ENCODE data around the gene IFFO2.
A peak's percentile ranks its signal among the peaks of the same experiment; 100 is the strongest.

Gene IFFO2

GRCh38 chr1:18890706-18891425 lies 65.6 kb downstream of the IFFO2 start:
- no peak for DNase-seq

GRCh38 chr1:18886003-18886335 lies 70.5 kb downstream of the IFFO2 start:
- DNase-seq = no peak

- no peak for DNase-seq
These were observed 71.0 kb downstream of the IFFO2 start for GRCh38 chr1:18885311-18886002.

GRCh38 chr1:18884727-18885126 lies 71.7 kb downstream of the IFFO2 start:
- no peak for DNase-seq

GRCh38 chr1:18884419-18884717 lies 72.1 kb downstream of the IFFO2 start:
- no peak for DNase-seq

- DNase-seq = peak; percentile 38 to 62 (median 54)
These were observed 72.6 kb downstream of the IFFO2 start for GRCh38 chr1:18883636-18884418.

- DNase-seq = no peak
These were observed 73.4 kb downstream of the IFFO2 start for GRCh38 chr1:18883079-18883478.

- no peak for DNase-seq
These were observed 74.0 kb downstream of the IFFO2 start for GRCh38 chr1:18882486-18882885.

- DNase-seq = no peak
These were observed 74.6 kb downstream of the IFFO2 start for GRCh38 chr1:18881642-18882431.

- DNase-seq = no peak
These were observed 75.3 kb downstream of the IFFO2 start for GRCh38 chr1:18881164-18881563.

GRCh38 chr1:18880585-18880984 lies 75.9 kb downstream of the IFFO2 start:
- no peak for DNase-seq

GRCh38 chr1:18879791-18880309 lies 76.6 kb downstream of the IFFO2 start:
- no peak for DNase-seq

- DNase-seq = no peak
These were observed 77.2 kb downstream of the IFFO2 start for GRCh38 chr1:18879215-18879790.

GRCh38 chr1:18878538-18879214 lies 77.8 kb downstream of the IFFO2 start:
- DNase-seq = no peak

GRCh38 chr1:18877282-18877681 lies 79.2 kb downstream of the IFFO2 start:
- DNase-seq = no peak

- no peak for DNase-seq
These were observed 80.3 kb downstream of the IFFO2 start for GRCh38 chr1:18876210-18876609.

GRCh38 chr1:18875796-18876128 lies 80.7 kb downstream of the IFFO2 start:
- DNase-seq = no peak

GRCh38 chr1:18875107-18875795 lies 81.2 kb downstream of the IFFO2 start:
- peak; percentile 32 to 47 (median 37) for DNase-seq

- DNase-seq = no peak
These were observed 81.9 kb downstream of the IFFO2 start for GRCh38 chr1:18874600-18874999.

- no peak for DNase-seq
These were observed 82.4 kb downstream of the IFFO2 start for GRCh38 chr1:18874036-18874435.

GRCh38 chr1:18872071-18872611 lies 84.3 kb downstream of the IFFO2 start:
- no peak for DNase-seq

All from activated CD4-positive, CD25-positive, alpha-beta regulatory T cell (primary cell).